ENCODE results near the gene IQGAP1.

DNA sequence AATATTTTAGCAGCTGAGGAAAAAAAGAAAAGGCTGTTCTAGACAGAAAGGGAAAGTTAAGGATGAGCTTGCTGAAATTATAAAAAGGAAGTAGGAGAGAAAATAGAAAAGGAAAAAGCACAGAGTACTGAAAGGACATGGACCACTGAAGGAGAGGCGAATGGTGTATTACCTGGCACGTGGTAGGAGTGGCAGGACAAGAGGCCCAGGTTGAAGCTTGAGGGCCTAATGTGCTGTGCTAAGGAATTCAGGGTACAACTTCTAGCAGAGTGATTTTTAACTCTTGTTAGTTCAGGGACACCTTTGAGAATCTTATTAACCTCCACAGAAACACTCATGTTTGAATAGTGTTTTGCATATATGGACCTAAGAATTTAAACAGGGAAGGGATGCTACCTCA lies 81.7 kb downstream of the IQGAP1 start:
- no peak for TF ChIP-seq POLR2A (IDR thresholded peaks at IDR 0.05)
- TF ChIP-seq, protein P1, sequence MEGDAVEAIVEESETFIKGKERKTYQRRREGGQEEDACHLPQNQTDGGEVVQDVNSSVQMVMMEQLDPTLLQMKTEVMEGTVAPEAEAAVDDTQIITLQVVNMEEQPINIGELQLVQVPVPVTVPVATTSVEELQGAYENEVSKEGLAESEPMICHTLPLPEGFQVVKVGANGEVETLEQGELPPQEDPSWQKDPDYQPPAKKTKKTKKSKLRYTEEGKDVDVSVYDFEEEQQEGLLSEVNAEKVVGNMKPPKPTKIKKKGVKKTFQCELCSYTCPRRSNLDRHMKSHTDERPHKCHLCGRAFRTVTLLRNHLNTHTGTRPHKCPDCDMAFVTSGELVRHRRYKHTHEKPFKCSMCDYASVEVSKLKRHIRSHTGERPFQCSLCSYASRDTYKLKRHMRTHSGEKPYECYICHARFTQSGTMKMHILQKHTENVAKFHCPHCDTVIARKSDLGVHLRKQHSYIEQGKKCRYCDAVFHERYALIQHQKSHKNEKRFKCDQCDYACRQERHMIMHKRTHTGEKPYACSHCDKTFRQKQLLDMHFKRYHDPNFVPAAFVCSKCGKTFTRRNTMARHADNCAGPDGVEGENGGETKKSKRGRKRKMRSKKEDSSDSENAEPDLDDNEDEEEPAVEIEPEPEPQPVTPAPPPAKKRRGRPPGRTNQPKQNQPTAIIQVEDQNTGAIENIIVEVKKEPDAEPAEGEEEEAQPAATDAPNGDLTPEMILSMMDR (IDR thresholded peaks at IDR 0.05) = no peak
